IMR-90 (cell line): ENCODE measurements around the gene SRRM3.
"Not testable (repeated sequence)": the region's sequence is repeated elsewhere in the genome, so short reads cannot be mapped to it uniquely, and the experiment has no call there.

Experiments
- MAFK ChIP-seq: IDR thresholded peaks from 2 replicates; pipeline ENCODE4 v1.6.1; 2012; ENCODE audit warnings: low read depth, low read length, improper control_type of control experiment
- NFE2L2 ChIP-seq: fragments of 150-350 bp; IDR thresholded peaks from 2 replicates; pipeline ENCODE4 v1.6.1; 2016; ENCODE audit warnings: low read depth, mild to moderate bottlenecking, low read length
- POLR2A ChIP-seq: IDR thresholded peaks from 2 replicates; pipeline ENCODE4 v1.6.1; 2012; ENCODE audit warnings: mild to moderate bottlenecking, low read depth, low read length
- SMC3 ChIP-seq: fragments of 150-350 bp; IDR thresholded peaks from 2 replicates; pipeline ENCODE4 v1.6.1; 2016; ENCODE audit warnings: low read depth, mild to moderate bottlenecking, antibody characterized with exemption, low read length, moderate library complexity
- TF ChIP-seq, protein P1 (sequence below): fragments of 150-350 bp; IDR thresholded peaks from 2 replicates; pipeline ENCODE4 v1.6.1; 2017; ENCODE audit warnings: mild to moderate bottlenecking, antibody characterized with exemption, low read length, low read depth
- TF ChIP-seq, protein P2 (sequence below): conservative IDR thresholded peaks from 2 replicates; pipeline ENCODE4 v1.5.1; 2012; ENCODE audit warnings: mild to moderate bottlenecking, low read depth, low read length, improper control_type of control experiment

DNA sequence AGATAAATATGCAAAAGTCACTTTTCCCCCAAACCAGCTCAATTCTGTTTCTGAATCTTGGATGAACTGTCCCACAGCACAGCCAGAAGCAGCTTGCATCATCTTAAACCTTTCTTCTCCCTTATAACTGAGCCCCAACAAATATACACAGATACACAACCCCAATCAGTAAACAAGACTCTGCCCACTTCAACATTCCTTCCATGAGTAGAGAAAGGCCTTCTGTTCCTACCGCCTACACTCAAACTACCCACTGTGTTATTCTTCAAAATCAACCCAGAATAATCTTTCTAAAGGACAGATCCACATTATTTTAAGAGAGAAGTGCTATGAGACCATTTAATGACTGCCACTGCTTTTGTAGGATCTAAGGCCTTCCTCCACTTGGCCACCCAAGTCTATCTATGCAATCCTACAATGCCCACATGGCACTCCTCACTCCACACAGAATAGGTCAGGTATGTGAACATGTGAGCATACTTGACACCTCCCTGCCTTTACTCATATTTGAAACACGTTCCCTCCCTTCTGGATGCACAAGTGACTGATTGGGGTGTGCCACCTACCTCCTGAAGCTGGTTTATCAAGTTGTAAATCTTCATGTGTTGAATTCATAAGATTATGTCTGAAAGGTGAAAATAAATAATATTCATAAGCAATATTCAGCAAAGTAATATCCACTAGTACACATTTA lies 44.6 kb upstream of the SRRM3 start:
- TF ChIP-seq, protein P1, sequence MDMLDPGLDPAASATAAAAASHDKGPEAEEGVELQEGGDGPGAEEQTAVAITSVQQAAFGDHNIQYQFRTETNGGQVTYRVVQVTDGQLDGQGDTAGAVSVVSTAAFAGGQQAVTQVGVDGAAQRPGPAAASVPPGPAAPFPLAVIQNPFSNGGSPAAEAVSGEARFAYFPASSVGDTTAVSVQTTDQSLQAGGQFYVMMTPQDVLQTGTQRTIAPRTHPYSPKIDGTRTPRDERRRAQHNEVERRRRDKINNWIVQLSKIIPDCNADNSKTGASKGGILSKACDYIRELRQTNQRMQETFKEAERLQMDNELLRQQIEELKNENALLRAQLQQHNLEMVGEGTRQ = not testable (repeated sequence)
- TF ChIP-seq MAFK, POLR2A, SMC3, NFE2L2: not testable (repeated sequence)
- TF ChIP-seq, protein P2, sequence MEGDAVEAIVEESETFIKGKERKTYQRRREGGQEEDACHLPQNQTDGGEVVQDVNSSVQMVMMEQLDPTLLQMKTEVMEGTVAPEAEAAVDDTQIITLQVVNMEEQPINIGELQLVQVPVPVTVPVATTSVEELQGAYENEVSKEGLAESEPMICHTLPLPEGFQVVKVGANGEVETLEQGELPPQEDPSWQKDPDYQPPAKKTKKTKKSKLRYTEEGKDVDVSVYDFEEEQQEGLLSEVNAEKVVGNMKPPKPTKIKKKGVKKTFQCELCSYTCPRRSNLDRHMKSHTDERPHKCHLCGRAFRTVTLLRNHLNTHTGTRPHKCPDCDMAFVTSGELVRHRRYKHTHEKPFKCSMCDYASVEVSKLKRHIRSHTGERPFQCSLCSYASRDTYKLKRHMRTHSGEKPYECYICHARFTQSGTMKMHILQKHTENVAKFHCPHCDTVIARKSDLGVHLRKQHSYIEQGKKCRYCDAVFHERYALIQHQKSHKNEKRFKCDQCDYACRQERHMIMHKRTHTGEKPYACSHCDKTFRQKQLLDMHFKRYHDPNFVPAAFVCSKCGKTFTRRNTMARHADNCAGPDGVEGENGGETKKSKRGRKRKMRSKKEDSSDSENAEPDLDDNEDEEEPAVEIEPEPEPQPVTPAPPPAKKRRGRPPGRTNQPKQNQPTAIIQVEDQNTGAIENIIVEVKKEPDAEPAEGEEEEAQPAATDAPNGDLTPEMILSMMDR = not testable (repeated sequence)
